Esophagus muscularis mucosa (tissue), 3 donors: ENCODE results near the gene LHFPL6.

Source experiments
- POLR2A ChIP-seq: fragments of 450-650 bp; IDR thresholded peaks from one replicate; pipeline ENCODE4 v1.6.1; 2017; ENCODE audit warnings: antibody characterized with exemption, moderate library complexity, mild to moderate bottlenecking, low read depth
- POLR2AphosphoS5 ChIP-seq, 2 donors: sonication (generic); formaldehyde crosslinking; IDR thresholded peaks; one replicate each; pipeline ENCODE4 v1.6.1; 2017; ENCODE audit warnings: antibody characterized with exemption in 2 of 2
- TF ChIP-seq, protein P1 (sequence below), 3 experiments: fragments of 200-600 bp in 2 of 3; fragments of 450-650 bp in 1 of 3; sonication (generic) in 2 of 3; IDR thresholded peaks; one replicate each; pipeline ENCODE4 v1.5.1; 2017 to 2019; ENCODE audit warnings: antibody characterized with exemption in 3 of 3, mild to moderate bottlenecking in 2 of 3, moderate library complexity in 1 of 3

DNA sequence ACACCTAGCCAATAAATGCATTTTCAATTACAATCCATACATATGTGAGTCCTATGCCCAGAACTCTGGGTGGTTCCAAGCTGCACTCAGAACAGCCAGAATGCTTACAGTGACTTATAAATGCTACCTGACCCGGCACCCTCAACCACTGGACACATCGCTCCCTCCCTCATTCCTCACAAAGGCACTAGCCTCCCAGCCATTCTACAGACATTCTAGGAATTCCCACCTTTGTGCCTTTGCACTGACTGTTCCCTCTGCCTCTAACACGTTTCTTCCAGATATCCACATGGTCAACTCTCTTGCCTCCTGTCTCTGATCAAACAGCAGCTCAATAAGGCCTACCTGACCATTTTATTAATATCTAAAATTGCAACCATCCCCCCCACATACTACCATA, 99.9 kb downstream of the LHFPL6 start:
- TF ChIP-seq, protein P1, sequence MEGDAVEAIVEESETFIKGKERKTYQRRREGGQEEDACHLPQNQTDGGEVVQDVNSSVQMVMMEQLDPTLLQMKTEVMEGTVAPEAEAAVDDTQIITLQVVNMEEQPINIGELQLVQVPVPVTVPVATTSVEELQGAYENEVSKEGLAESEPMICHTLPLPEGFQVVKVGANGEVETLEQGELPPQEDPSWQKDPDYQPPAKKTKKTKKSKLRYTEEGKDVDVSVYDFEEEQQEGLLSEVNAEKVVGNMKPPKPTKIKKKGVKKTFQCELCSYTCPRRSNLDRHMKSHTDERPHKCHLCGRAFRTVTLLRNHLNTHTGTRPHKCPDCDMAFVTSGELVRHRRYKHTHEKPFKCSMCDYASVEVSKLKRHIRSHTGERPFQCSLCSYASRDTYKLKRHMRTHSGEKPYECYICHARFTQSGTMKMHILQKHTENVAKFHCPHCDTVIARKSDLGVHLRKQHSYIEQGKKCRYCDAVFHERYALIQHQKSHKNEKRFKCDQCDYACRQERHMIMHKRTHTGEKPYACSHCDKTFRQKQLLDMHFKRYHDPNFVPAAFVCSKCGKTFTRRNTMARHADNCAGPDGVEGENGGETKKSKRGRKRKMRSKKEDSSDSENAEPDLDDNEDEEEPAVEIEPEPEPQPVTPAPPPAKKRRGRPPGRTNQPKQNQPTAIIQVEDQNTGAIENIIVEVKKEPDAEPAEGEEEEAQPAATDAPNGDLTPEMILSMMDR (IDR thresholded peaks at IDR 0.05): no peak
- TF ChIP-seq POLR2A (no peak), POLR2AphosphoS5 (IDR thresholded peaks at IDR 0.05) (no peak)
